GM18507 (cell line): Measurements from ENCODE around the gene TMC1.
"Not testable (repeated sequence)": the region's sequence is repeated elsewhere in the genome, so short reads cannot be mapped to it uniquely, and the experiment has no call there.

ENCODE experiments used
- DNase-seq: peaks from one replicate; pipeline ENCODE4 v3.0.0; 2011; ENCODE audit warnings: low read depth; ENCODE audit not compliant: insufficient read length; ENCODE audit errors: extremely low spot score
- FAIRE-seq: peaks from 2 replicates; lab custom pipeline; 2011; peaks lifted over from hg19 to GRCh38; lab: Jason Lieb, UNC

TMC1 gene

GRCh38 chr9:72794946-72795345, 273.5 kb downstream of the TMC1 start:
- no peak for FAIRE-seq
- no peak for DNase-seq

GRCh38 chr9:72800328-72800994, 279.1 kb downstream of the TMC1 start:
- DNase-seq, result no peak

GRCh38 chr9:72805238-72805637, 283.8 kb downstream of the TMC1 start:
- FAIRE-seq (no peak), DNase-seq (no peak)

More at GRCh38 chr9:72800328-72800994, 279.1 kb downstream of the TMC1 start:
- FAIRE-seq, result no peak

GRCh38 chr9:72806313-72806809, 285.0 kb downstream of the TMC1 start:
- not testable (repeated sequence) for DNase-seq, FAIRE-seq

GRCh38 chr9:72807765-72808445, 286.5 kb downstream of the TMC1 start:
- DNase-seq (no peak), FAIRE-seq (no peak)

GRCh38 chr9:72808446-72808768, 287.0 kb downstream of the TMC1 start:
- FAIRE-seq (no peak), DNase-seq (no peak)

GRCh38 chr9:72809586-72809985, 288.2 kb downstream of the TMC1 start:
- no peak for DNase-seq
- no peak for FAIRE-seq

- FAIRE-seq (no peak), DNase-seq (no peak)
Observed at GRCh38 chr9:72812559-72813111, 291.2 kb downstream of the TMC1 start.

- no peak for FAIRE-seq
Observed at GRCh38 chr9:72813544-72813943, 292.1 kb downstream of the TMC1 start.

GRCh38 chr9:72814083-72814597, 292.7 kb downstream of the TMC1 start:
- FAIRE-seq (no peak), DNase-seq (no peak)

More at GRCh38 chr9:72813544-72813943, 292.1 kb downstream of the TMC1 start:
- no peak for DNase-seq

- DNase-seq (no peak), FAIRE-seq (no peak)
Observed at GRCh38 chr9:72816666-72817065, 295.3 kb downstream of the TMC1 start.

- FAIRE-seq, result no peak
- DNase-seq, result no peak
Observed at GRCh38 chr9:72817413-72817812, 296.0 kb downstream of the TMC1 start.

- DNase-seq (no peak), FAIRE-seq (no peak)
Observed at GRCh38 chr9:72818385-72818784, 297.0 kb downstream of the TMC1 start.

GRCh38 chr9:72823971-72824370, 302.6 kb downstream of the TMC1 start:
- DNase-seq, result no peak

GRCh38 chr9:72826996-72827949, 305.9 kb downstream of the TMC1 start:
- no peak for DNase-seq
- FAIRE-seq, result no peak

More at GRCh38 chr9:72823971-72824370, 302.6 kb downstream of the TMC1 start:
- FAIRE-seq, result no peak

GRCh38 chr9:72827950-72828731, 306.7 kb downstream of the TMC1 start:
- no peak for FAIRE-seq

GRCh38 chr9:72834994-72835393, 313.6 kb downstream of the TMC1 start:
- DNase-seq (no peak), FAIRE-seq (no peak)

More at GRCh38 chr9:72827950-72828731, 306.7 kb downstream of the TMC1 start:
- no peak for DNase-seq

- DNase-seq (no peak), FAIRE-seq (no peak)
Observed at GRCh38 chr9:72836790-72837189, 315.4 kb downstream of the TMC1 start.

- no peak for FAIRE-seq
- no peak for DNase-seq
Observed at GRCh38 chr9:72839085-72839484, 317.7 kb downstream of the TMC1 start.
